Fibroblast of lung (primary cell): ENCODE measurements around the gene DHRS4.
"Not testable (repeated sequence)": the region's sequence is repeated elsewhere in the genome, so short reads cannot be mapped to it uniquely, and the experiment has no call there.

Experiments
- CTCF ChIP-seq, 2 donors: IDR thresholded peaks in 1 of 2; conservative IDR thresholded peaks in 1 of 2; 1 replicate in 1 of 2; 2 replicates in 1 of 2; pipeline ENCODE4 v1.5.1; 2011 to 2012; ENCODE audit warnings: low read length in 2 of 2, control low read depth in 1 of 2, inconsistent platforms in 1 of 2, low read depth in 1 of 2, mild to moderate bottlenecking in 1 of 2
- EZH2 ChIP-seq: IDR thresholded peaks from 2 replicates; pipeline ENCODE4 v1.5.1; 2012; ENCODE audit warnings: low read length, control low read depth, mild to moderate bottlenecking; ENCODE audit errors: missing control alignments

GRCh38 chr14:23973178-23973577 is 19.6 kb downstream of the DHRS4 start:
- TF ChIP-seq CTCF (conservative IDR thresholded peaks at IDR 0.05 in 1 of 2, IDR thresholded peaks at IDR 0.05 in 1 of 2; ENCODE audit: low read depth in 1 of 2, low read length in 2 of 2); EZH2: not testable (repeated sequence)
